Brain pericyte (primary cell): ENCODE measurements around the gene GALNTL6.

Experiments
- DNase-seq: peaks from one replicate; pipeline ENCODE4 v3.0.0-alpha.2; 2012; ENCODE audit warnings: low read depth, low spot score

Gene GALNTL6

GRCh38 chr4:172547724-172548123, 734.5 kb downstream of the GALNTL6 start:
- no peak for DNase-seq

DNA sequence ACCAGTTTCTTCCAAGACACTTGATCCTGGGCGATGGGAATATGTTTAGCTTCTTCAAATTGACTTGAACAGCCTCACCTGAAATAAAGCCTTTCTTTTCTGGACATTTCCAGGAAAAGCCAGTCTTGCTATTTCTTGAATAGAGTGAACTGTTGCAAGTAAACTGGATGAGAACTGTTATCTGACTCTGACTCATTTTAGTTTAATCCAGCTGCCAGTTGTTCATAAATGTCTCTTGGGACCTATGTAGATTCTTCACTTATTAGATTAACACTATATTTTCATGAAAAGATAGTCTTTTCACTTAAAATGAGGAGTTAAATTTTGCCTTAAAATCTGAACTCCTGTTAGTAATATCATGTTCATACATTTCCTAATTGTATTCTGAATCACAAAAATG, 740.0 kb downstream of the GALNTL6 start:
- DNase-seq = no peak

GRCh38 chr4:172554588-172554987, 741.4 kb downstream of the GALNTL6 start:
- DNase-seq = no peak

DNA sequence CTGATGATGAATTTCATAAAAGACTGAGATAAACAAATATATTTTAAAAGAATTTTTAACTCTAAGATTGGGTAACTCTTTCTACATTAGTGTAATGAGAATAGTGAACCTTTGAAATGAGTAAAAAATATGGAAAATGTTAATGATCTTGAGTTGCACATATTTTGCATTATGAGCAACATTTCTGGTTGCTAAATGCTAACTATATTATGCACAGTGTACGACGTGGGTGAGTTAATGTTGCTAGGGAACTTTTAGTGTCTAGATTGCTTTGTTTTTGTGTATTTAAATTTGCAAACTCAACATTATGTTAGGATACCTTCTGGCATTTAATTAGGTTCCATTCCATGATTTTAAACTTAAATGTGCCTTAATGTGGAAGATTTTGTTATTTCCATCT, 742.5 kb downstream of the GALNTL6 start:
- no peak for DNase-seq

GRCh38 chr4:172573899-172574298, 760.7 kb downstream of the GALNTL6 start:
- DNase-seq = no peak

DNA sequence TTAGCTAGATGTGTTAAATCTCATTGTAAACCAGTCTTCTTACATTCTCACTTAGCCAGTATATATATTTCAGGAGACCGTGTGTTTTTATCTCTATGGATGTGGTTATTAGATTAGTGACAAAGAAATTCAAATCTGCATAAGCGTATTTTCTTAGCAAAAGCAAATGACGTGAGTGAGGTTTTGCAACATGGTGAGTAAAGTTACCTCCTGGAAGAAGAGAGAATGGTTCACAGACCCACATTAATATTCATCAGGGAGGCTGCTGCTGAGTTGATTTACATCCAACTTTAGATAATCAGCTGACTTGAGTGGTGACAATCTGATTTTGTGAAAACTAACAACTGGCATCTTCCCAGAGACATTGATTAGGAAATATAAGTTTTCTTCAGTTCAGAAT, 765.5 kb downstream of the GALNTL6 start:
- no peak for DNase-seq

- DNase-seq = no peak
Measured at GRCh38 chr4:172584816-172585215, 771.6 kb downstream of the GALNTL6 start.

DNA sequence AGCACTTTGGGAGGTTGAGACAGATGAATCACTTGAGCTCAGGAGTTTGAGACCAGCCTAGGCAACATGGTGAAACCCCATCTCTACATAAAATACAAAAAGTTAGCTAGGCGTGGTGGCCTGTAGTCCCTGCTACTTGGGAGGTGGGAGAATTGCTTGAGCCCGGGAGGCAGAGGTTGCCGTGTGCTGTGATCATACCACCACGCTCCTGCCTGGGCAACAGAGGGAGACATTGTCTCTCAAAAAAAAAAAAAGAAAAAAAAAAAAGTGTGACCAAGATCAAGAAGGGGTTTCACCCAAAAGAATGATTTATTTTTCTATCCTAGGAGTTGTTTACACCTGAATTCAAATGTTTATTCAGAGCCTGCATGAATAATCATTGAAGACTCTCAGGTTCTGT, 783.0 kb downstream of the GALNTL6 start:
- DNase-seq = no peak

DNA sequence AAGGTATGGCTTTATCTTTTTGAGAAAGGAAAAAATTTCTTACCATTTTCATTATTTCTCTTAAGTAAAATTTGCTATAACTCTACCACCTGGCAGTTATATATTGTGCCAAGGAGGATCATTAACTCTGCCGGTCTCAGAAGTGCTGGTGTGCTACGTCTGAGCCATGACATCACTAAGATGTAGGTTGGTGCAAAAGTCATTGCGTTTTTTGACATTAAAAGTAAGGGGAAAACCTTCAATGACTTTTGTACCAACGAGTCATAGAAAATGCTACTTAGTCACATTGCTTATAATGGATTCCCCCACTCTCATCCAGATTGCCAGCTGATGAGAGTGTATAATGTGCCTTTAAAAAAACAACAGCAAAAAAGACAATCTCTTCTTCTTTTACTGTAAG, 786.4 kb downstream of the GALNTL6 start:
- DNase-seq = no peak

DNA sequence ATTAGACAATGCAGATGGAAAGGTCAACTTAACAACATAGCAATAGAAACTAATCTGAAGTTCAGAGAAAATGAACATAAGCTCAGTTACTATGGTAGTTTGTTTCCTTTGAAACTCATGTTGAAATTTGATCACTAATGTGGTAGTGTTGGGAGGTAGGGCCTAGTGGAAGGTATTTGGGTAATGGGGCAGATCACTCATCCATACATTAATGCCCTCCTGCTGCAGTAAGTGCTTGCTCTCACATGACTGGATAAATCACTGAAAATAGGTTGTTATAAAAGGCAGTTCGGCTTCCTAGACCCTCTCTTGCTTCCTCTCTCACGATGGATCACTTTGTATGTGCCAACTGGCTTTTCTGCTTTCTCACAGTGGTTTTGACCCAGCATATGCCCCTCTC, 788.0 kb downstream of the GALNTL6 start:
- no peak for DNase-seq

GRCh38 chr4:172619218-172619617, 806.0 kb downstream of the GALNTL6 start:
- no peak for DNase-seq

DNA sequence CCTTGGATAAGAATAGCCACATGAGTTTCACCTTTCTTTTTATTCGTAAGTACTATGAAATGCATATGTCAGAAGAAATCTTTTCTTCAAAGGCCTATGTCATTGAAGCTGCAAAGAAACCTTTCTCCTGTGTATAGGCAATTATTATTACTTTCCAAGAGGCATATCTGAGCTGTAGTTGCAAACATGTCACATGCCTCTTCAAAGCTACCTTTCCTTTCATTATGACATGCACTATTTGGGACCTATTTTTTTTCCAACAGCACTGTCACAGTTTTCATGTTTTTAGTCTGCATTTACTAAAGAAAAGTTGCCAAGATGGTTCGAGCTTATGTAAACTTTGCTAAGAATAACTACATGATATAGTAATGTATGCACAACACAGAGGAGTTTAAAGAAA, 806.6 kb downstream of the GALNTL6 start:
- DNase-seq = no peak

DNA sequence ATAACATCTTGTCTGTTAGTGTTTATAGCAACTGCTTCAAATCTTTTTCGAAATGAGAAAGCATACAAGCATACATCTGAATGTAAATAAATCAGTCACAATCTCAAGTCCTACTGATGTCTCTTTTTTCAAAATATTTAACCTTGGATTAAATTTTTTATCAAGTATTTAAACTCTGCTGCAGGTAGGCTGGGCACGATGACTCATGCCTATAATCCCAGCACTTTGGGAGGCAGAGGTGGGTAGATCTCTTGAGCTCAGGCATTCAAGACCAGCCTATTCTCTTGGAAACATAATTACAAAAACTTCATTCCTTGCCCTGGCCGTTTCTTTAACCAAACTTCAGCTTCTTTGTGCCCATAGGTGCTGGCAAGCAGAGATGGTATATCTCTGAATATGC, 815.1 kb downstream of the GALNTL6 start:
- no peak for DNase-seq

DNA sequence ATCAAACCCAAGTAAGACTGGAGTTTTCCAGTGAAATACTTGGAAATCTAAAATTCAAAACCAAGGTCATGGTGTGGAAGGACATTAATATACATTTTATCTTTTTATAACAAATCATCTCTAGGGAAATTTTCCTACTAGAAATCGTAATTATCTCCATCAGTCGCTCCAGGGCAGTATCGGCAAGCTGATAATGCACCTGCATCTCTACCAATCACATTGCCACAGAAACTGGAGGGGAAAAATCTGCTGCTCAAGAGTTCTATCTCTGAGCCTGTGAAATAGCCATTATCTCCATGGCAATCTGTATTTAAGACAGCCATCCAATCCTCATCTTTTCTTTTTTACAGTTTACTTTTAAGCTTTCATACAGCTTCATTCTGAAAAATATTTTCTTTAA, 817.1 kb downstream of the GALNTL6 start:
- no peak for DNase-seq

DNA sequence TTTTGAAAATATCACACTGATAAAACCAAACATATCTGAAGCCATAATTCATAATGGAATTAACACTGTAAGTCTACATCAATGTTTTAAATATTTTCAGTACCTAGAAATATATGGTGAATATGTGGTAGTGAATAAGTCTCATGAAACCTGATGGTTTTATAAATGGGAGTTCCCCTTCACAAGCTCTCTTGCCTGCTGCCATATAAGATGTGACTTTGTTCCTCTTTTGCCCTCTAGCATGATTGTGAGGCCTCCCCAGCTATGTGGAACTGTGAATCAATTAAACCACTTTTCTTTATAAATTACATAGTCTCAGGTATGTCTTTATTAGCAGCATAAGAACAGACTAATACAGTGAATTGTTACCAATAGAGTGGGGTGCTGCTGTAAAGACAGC, 818.6 kb downstream of the GALNTL6 start:
- DNase-seq = no peak

GRCh38 chr4:172648471-172648870, 835.3 kb downstream of the GALNTL6 start:
- DNase-seq = no peak

GRCh38 chr4:172649143-172649542, 835.9 kb downstream of the GALNTL6 start:
- no peak for DNase-seq

- DNase-seq = no peak
Measured at GRCh38 chr4:172650758-172651530, 837.7 kb downstream of the GALNTL6 start.

- DNase-seq = no peak
Measured at GRCh38 chr4:172651961-172652360, 838.8 kb downstream of the GALNTL6 start.

- DNase-seq = no peak
Measured at GRCh38 chr4:172652369-172652768, 839.2 kb downstream of the GALNTL6 start.

- no peak for DNase-seq
Measured at GRCh38 chr4:172653676-172654075, 840.5 kb downstream of the GALNTL6 start.

DNA sequence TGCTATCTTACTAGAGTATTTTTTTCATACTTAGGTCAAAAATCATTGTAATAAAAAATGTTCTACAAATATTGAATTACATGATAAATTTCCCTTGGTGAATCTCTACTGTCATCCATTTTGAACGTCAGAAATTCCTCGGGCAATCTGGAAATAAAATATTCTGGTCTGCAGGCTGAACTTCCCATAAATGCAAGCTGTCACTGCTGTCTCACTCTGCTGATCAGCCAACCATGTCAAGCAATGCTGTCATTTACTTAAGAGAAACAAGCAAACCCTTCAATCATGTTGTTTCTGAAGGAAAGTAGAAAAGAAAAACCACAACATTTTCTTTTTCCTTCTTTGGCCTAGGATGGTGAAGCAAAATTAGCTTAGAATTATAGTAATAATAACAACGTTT, 841.3 kb downstream of the GALNTL6 start:
- DNase-seq = no peak

DNA sequence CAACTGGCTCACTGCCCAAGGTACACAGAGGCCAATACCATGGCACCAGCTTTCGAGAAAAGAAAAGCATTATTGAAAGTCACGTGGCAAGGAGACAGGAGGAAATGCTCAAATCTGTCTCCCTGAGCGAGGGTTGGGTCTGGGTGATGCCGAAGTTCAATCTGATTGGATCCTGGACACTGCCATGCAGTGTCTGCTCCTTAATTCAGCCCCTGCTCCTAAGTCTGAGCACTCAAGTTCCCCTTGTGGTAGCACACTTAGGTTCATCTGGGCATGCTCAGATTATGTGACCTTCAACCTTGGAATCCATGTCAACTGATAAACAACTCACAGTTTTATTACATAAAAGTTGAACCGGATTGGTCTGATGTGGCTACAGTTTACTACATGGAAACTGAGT, 842.9 kb downstream of the GALNTL6 start:
- DNase-seq = no peak

GRCh38 chr4:172657081-172657480, 843.9 kb downstream of the GALNTL6 start:
- DNase-seq = no peak
